ENCODE data around the gene CRYGA. TPM values are rescaled to one million over a fixed set of nuclear protein-coding genes. Genes with fewer than 3 reads are reported as not detected.

Gene CRYGA
- total RNA-seq, 4 donors from 2014 or later = not detected

GRCh38 chr2:208195531-208195930 lies 32.1 kb upstream of the CRYGA start:
- DNase-seq (ENCODE audit: low spot score in 2 of 2) = no peak
- Histone ChIP-seq H3K9me3 (no peaks in the 10 kb centered on the region), H3K4me3 (no peak overlapping the region), H3K4me1 (no peaks in the 10 kb centered on the region), H3K36me3 (no peaks in the 10 kb centered on the region), H3K27ac (no peak overlapping the region), H3K27me3 (no peaks in the 10 kb centered on the region)
- TF ChIP-seq POLR2A (IDR thresholded peaks at IDR 0.05) (no peak), CTCF (IDR thresholded peaks at IDR 0.05) (no peak), POLR2AphosphoS5 (IDR thresholded peaks at IDR 0.05) (no peak), EP300 (IDR thresholded peaks at IDR 0.05) (no peak)
- WGBS = 78% methylated on average over 3 of the region's 3 CpGs

GRCh38 chr2:208192611-208193236 lies 29.3 kb upstream of the CRYGA start:
- 73% methylated on average over 8 of the region's 8 CpGs for WGBS
- no peak overlapping the region for H3K27ac ChIP-seq
- no peak for DNase-seq (ENCODE audit: low spot score in 2 of 2)

GRCh38 chr2:208189810-208190503 lies 26.6 kb upstream of the CRYGA start, which contains the start of gene C2orf80:
Gene C2orf80 (minus strand): TSS chr2:208190030. CDS start chr2:208186986, 3,044 bp downstream.
- H3K27ac ChIP-seq = no peak within 1 kb of the TSS
- H3K4me3 ChIP-seq = no peak within 1 kb of the TSS
- H3K27me3 ChIP-seq = no peaks in the 10 kb centered on the region
- no peaks in the 10 kb centered on the region for H3K36me3 ChIP-seq
- 56% methylated on average over 10 of the region's 10 CpGs for WGBS
- TF ChIP-seq EP300 (IDR thresholded peaks at IDR 0.05) (no peak), CTCF (IDR thresholded peaks at IDR 0.05) (no peak), POLR2A (IDR thresholded peaks at IDR 0.05) (no peak), POLR2AphosphoS5 (IDR thresholded peaks at IDR 0.05) (no peak)
- H3K4me1 ChIP-seq = no peaks in the 10 kb centered on the region
- DNase-seq (ENCODE audit: low spot score in 2 of 2) = no peak
- H3K9me3 ChIP-seq = no peaks in the 10 kb centered on the region

More at GRCh38 chr2:208192611-208193236, 29.3 kb upstream of the CRYGA start:
- H3K9me3 ChIP-seq = no peaks in the 10 kb centered on the region
- no peaks in the 10 kb centered on the region for H3K4me1 ChIP-seq
- H3K27me3 ChIP-seq = no peaks in the 10 kb centered on the region
- H3K4me3 ChIP-seq = no peak overlapping the region
- H3K36me3 ChIP-seq = no peaks in the 10 kb centered on the region
- TF ChIP-seq POLR2AphosphoS5 (IDR thresholded peaks at IDR 0.05) (no peak), POLR2A (IDR thresholded peaks at IDR 0.05) (no peak), EP300 (IDR thresholded peaks at IDR 0.05) (no peak), CTCF (IDR thresholded peaks at IDR 0.05) (no peak)

GRCh38 chr2:208189069-208189809 lies 25.9 kb upstream of the CRYGA start:
- TF ChIP-seq EP300 (IDR thresholded peaks at IDR 0.05) (no peak), POLR2AphosphoS5 (IDR thresholded peaks at IDR 0.05) (no peak), CTCF (IDR thresholded peaks at IDR 0.05) (no peak), POLR2A (IDR thresholded peaks at IDR 0.05) (no peak)
- Histone ChIP-seq H3K27ac (no peak overlapping the region), H3K4me3 (no peak overlapping the region), H3K4me1 (no peaks in the 10 kb centered on the region), H3K27me3 (no peaks in the 10 kb centered on the region), H3K36me3 (no peaks in the 10 kb centered on the region), H3K9me3 (no peaks in the 10 kb centered on the region)
- no peak for DNase-seq (ENCODE audit: low spot score in 2 of 2)
- WGBS = 74% methylated on average over 5 of the region's 5 CpGs

- DNase-seq (ENCODE audit: low spot score in 2 of 2) = no peak
- WGBS = 84% methylated on average over 2 of the region's 2 CpGs
- TF ChIP-seq POLR2AphosphoS5 (IDR thresholded peaks at IDR 0.05) = no peak
- TF ChIP-seq POLR2A (IDR thresholded peaks at IDR 0.05) = no peak
- TF ChIP-seq CTCF (IDR thresholded peaks at IDR 0.05) = no peak
- no peak for TF ChIP-seq EP300 (IDR thresholded peaks at IDR 0.05)
- no peak overlapping the region for H3K4me3 ChIP-seq
- H3K4me1 ChIP-seq = peaks cover 4% of the 10 kb centered on the region
- no peak overlapping the region for H3K27ac ChIP-seq
- H3K36me3 ChIP-seq = no peaks in the 10 kb centered on the region
- no peaks in the 10 kb centered on the region for H3K27me3 ChIP-seq
- H3K9me3 ChIP-seq = no peaks in the 10 kb centered on the region
Measured at GRCh38 chr2:208186893-208187292, 23.5 kb upstream of the CRYGA start.

Measured in suprapubic skin (tissue), 4 donors.